Stimulated activated CD4-positive, alpha-beta T cell treated with anti-CD3 and anti-CD28 coated beads, Interleukin-2, amount 100 ng/mL, for 4 hours (primary cell): ENCODE measurements around the gene FRRS1L.

Experiments used
- DNase-seq: peaks from one replicate; pipeline ENCODE4 v3.0.0-alpha.2; 2020; ENCODE audit warnings: low read depth

FRRS1L gene, protein sequence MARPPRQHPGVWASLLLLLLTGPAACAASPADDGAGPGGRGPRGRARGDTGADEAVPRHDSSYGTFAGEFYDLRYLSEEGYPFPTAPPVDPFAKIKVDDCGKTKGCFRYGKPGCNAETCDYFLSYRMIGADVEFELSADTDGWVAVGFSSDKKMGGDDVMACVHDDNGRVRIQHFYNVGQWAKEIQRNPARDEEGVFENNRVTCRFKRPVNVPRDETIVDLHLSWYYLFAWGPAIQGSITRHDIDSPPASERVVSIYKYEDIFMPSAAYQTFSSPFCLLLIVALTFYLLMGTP

DNA sequence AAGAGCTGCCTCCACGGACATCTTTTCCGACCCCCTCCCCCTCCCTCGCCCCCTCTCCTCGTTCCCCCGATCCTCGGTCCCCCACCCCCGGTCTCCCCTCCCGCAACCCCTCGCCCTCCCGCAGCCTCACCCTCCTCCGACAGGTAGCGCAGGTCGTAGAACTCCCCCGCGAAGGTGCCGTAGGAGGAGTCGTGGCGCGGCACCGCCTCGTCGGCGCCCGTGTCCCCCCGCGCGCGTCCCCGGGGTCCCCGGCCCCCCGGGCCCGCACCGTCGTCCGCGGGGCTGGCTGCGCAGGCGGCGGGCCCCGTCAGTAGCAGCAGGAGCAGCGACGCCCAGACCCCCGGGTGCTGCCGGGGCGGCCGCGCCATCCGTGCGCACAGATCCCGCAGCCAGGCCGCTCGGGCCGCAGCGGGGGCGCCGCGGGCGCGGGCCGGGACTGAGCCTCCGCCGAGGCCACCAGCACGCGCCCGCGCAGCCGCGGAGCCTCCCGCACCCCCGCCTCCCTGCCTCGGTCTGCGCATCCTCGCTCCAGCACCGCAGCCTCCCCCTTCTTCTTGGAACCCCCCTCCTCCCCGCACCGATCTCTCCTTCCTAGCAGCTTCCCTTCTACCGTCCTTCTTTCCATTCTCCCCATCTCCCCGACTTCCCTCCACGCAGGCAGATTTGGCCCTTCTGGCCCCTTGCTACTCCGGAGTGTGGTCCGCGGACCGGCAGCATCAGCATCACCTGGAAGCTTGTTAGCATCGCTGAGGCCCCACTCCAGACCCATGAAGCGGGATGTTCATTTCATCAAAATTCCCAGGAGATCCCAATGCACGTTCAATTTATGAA is at the start of gene FRRS1L:
Gene FRRS1L, minus strand, starts transcription at position 479 of the 831 bp plus-strand sequence. Its CDS starts 111 bp downstream, at position 368.
- DNase-seq = no peak

DNA sequence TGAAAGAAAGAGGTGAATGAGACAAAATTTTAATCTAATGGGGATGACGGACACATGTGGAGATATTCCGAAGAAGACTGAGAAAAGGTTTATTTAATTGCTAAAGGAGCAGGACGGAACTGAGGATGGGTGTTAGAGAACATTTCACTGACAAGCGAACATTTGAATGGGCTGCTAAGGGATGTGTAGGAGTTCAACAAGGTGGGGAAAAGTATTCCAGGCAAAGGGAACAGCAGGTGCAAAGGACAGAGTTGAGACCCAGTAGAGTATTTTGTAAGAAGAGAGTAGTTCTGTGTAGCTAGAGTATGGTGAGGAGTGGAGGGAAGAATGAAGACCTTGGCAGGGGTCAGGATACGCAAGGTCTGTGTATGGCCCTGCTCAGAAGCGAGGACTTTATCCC is 47.4 kb upstream of the FRRS1L start:
- DNase-seq = no peak

DNA sequence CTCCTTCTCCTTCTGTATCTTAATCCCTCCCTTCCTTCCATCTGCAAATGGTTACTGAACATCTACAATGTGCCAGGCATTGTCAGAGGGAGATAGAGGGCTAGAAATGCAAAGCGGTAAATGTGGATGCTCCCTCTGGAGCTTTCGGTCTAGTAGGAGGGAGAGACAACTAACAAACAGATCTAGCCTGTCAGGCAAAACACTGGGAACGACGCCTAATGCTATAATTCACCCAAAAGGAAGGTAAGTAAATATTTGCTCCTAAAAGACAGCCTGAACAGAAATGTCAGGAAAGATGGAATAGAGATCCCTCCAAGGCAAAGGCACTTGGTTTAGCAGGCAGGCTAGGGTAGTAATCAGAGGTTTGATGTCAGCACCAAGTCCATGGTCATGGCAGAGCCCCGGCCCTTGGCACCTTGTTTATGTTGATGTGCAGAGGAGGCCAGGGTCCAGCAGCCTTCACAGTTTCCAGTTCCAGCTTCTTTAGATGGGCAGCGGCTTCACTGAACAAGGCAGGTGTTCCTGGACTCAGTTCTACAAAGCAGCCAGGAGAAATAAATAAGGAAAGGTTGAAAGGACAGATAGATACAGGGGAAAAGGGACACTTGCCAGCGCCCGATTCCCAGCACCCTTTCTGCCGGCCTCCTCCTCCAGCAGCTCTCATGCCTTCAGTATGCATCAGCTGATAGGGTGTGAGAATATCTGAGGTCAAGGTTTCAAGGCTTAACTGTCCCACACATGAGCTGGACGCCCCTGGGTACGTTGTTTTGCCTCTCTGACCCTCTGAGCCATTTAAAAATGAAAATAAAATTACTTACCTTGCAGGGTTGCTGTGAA is 46.5 kb upstream of the FRRS1L start:
- DNase-seq = no peak

DNA sequence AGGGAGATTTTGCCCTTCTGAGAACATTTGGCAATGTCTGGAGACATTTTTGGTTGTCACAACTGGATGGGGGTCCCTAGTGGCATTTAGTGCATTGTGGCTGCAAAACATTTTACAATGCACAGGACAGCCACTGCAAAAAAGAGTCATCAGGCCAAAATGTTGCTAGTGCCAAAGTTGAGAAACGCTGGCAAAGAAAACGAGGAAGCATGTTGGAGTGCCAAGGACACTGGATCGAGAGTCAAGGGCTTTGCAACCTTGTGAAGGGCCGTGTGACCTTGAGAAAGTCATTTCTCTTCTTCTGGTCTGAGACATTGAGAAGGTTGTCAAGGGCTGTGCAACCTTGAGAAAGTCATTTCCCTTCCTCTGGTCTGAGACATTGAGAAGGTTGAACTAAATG is 45.7 kb upstream of the FRRS1L start:
- DNase-seq = no peak

DNA sequence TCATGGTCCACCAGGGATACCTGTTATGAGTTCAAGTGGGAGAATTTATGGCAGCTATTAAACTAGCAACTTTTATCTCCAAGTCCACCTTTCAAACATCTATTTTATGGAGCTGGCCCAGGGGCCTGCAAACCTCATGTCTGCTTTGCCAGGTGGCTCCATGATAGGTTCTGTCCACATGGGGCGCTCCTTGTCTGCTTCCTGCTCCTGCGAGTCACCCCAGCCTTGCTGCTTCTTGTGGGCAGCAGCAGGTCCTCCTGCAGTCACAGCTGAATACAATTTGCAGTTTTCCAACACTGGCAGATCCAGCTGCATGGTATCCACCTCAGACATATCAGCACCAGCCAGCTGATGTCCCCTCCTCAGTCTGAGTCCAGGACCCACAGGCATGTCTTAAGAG is 39.6 kb upstream of the FRRS1L start:
- DNase-seq = no peak

DNA sequence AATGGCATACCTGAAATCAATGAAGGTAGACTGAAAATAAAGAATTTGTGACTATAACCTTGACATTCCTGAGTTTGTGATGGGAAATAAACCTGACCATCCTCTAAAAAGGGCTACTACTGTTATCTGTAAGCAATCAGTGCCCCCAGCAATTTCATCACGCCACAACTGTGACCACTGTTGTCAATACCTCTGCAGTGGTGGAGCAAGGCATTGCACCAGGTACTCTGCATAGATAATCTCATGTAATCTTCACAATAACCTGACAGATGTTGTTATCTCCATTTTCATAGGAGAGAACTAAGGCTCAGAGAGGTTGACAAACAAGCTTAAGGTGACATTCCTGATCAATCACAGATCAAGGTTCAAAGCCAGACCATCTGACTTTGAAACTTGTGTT is 38.5 kb upstream of the FRRS1L start:
- no peak for DNase-seq

DNA sequence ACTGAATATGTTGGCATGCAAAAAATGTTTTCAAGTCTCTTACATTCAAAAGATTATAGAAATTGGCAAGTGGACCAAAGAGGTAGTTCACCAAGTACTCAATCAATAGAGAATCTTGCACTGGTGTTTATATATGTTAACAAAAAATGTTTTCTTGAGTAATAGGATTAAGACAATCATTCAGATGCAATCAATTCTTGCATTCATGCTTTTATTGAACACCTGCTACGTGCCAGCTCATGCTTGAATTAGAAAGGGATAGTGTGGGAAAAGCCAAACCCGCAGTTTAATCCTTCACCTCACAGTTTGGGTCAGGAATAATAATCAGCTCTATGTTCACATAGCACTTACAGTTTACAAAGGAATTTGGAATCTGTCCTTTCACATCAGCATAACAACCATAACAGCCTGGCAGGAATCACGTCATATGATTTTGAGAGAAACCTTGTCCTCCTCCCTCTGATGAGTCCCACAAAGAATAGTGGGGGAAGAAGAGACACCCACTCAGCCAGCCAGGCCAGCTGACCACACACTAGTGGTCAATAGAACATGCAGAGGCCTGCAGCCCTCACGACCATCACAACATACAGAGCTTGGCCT is 36.8 kb upstream of the FRRS1L start:
- no peak for DNase-seq

DNA sequence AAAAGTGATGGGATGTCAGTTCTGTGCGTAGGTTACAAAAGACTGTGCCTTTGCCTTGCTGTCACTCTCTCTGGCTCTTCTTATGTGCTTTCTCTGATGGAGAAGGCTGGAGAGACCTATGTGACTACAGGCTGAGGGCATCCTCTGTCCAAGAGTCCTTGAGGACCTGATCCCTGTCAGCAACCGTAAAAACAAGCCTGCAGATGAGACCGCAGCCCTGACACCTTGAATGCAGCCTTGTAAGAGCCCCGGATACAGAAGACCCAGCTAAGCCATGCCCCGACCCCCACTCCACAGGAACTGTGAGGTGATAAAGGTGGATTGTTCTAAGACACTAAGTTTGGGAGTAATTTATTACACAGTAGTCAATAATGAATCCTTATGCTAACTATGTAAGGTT is 32.6 kb upstream of the FRRS1L start:
- DNase-seq = no peak

DNA sequence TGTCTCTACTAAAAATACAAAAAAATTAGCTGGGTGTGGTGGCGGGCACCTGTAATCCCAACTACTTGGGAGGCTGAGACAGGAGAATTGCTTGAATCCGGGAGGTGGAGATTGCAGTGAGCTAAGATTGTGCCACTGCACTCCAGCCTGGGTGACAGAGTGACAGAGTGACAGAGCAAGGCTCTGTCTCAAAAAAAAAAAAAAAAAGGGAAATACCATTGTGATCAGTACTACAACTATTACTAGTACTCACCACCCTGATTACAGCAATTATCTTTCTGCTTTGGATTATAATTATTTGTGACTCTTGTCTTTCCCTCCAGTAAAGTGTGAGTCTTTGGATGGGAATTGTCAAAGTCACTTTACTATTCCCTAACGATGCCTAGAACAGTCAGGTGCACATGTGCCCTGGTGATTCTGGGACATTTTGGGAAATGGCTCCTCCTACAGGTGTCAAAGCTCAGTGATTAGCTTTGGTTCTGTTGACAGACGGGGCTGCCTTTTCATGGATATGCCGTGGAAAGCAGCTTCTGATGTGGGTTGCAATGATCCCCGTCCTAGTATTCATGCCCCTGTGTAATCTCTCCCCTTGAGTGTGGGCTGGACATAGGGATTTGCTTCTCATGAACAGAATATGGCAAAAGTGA is 31.8 kb upstream of the FRRS1L start:
- no peak for DNase-seq

DNA sequence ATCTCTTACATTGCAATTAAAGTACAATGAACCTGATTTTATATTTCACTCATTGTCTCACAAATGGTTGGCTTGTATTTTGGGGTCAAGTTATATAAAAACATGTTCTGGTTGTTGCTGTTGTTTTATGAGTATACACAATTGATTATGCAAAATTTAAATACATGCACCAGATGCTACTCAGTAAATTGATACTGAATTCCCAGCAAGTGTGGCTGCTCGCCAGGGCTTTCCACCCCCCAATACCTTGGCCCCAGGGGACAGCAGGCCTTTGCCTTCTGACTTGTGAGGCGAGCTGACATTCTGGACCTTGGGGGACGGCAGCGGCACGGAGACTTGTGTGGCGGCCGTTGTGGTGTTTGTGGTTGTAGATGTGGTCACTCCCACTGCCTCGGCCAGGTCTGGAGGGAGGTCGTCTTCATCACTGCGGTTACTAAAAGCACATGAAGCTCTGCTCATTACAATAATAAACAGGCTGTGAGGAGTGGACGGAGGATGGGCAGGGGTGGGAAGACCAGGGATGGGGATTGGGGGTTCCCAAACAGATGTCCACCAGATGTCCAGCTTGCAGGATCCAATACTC is 27.0 kb upstream of the FRRS1L start:
- no peak for DNase-seq

DNA sequence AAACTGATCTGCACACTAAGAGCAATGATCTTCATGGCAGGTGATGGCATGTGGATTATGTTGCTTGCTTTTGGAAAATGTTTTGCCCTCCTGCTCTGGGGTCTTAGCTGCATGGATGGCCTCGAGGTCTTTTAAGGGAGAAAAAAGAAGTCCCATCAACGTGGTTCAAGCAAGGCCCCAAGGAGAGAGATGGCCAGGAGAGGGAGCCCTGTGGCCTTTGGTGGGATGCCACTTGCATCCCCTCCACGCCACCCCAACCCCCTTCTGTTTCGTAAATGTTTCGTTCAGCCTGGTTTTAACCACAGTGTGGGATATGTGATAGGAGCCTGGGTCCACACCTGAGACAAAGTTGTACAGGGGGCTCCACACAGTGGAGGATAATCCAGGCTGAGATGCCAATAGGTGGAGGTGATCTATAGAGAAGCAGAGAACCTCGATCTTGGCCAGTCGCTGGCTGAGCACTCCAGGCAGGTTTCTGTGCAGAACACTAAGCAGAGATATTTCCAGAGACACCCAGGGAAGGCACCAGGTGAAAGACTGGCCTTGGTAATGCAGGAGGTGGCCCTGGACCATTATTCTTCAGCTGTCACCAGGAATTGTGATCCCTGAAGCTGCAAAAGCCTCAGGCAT is 25.8 kb upstream of the FRRS1L start:
- no peak for DNase-seq

DNA sequence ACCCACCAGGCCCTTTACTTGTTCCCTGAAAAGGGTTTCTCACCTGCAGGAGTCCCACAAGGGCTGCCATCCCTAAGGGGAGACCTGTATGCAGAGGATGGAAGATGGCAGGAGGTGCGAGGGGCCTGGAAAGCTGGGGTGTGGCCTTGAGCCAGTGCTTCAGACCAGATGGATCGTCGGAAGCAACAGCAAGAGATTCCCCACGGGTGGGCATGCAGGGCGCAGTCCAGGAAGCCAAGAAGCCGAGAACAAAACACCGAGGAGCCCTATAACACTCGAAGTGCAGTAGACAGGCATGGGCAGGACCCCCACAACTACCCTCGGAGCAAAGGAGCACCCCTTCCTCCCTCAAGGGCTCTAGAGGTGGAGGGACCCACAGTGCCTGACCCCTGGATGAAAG is 24.7 kb upstream of the FRRS1L start:
- no peak for DNase-seq

DNA sequence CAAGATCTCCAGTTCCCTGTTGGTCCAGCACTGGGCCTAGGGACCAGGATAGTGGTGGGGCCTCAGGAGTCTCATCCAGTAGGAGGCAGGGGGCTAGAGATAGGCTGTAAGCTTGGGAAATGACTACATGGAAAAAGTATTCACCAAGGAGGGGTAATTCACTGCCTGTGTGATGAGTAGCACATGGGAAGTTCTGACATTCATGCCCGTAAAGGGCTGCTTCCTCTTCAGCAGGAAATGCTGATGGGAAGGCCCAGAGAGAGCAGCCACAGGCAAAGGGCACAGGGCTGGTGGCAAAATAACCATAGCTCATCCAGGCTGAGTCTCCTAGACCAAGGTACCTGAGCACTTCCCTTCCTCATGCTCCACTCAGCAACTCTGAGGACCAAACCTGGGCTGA is 23.1 kb upstream of the FRRS1L start:
- DNase-seq = no peak

DNA sequence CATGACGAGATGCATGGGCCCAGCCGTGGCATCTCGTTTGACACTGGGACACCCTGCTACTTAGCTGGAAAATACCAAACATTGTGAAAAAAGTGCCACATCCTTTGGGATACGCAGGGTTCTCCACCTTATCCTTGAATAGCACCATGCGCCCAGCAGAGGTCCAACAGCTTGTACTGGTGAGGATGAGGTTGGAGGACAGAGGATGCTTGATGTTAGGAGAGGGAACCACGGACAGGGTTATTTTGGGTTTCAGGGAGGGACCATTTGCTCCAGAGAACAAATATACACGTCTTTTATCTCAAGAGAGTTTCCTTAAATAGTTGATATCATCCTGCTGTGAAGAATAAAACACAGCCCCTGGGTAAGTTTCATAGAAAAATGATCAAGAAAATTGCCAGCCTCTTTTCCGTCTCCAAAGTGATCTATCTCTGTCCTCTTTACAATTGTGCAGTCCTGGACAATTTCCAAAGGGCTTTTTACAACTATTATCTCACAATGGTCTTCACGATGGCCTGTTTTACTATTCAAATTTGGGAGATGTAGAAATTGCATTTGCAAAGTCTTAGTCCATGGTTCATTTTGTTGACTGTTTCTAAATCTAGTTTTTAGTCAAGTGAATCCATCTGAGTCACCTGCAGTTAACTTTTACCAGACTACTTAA is 19.9 kb upstream of the FRRS1L start:
- DNase-seq = no peak

DNA sequence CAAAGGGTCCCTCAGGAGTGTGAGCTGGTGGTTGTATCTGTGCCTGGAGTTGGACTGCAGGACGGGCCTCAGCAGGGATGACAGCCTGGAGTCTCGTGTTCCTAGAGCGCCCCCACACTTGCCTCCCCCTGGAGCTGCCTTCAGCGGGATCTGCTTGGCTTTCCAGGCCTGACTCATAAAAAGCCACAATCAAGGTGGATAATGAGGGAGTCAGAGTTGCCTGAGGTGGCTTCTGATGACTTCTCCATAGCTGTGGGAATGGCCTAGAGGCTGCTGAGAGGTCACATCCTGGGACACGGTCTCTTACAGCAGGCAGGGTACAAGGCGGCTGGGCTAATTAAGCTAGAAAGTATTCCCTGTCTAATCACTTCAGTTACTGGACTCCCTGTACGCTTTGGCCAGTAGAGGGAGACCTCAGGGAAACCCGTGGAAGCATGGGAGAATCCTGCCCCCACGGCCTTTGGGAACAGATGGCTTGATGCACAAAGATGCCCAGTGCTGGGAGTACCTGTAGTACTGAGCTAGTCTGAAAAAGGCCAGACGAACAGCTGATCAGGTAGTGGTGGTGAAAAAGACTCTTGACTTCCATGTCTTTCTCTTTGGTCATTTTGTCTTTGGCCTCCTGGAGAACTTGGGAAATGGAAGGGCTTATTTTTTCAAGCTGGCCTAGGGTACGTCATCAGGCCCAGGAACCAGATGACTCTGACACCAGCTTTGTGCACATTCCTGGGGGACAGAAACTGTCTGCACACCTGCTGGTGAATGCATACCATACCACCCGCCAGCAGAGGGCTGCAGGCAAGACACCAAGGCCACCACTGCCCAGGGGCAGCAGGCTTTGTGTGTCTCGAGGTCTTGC is 16.1 kb upstream of the FRRS1L start:
- DNase-seq = no peak

DNA sequence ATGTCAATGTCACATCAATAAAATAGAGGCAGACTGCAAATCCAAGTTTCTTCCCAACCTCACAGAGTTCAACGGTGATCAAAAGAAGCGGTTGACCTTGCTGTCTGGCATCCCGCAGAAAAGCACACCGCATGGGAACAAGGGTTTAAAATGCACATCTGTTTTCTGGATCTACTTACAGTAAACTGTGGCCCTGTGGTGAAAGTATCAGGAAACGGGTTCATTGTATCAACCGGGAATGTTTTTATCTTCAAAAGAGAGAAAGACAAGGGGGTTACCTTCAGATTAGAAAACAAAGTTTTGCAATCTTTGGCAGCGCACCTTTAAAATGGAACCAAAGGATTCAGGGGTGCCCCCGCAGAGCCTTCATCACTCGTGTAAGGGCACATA is 15.5 kb upstream of the FRRS1L start:
- no peak for DNase-seq

DNA sequence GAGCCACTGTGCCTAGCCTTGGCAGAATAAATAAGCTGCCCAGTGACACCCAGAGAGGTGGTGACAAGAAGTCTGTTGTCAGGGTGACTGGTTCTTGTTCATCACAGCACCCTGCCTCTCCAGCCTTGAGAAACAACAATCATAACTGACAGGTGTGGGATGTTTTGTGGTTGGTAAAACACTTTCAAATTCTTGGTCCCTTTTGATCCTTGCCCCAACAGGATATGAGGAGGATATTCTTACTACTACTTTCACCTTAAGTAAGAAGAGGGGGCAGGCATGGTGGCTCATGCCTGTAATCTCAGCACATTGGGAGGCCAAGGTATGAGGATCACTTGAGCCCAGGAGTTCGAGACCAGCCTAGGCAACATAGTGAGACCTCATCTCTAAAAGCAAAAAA is 14.2 kb upstream of the FRRS1L start:
- no peak for DNase-seq

DNA sequence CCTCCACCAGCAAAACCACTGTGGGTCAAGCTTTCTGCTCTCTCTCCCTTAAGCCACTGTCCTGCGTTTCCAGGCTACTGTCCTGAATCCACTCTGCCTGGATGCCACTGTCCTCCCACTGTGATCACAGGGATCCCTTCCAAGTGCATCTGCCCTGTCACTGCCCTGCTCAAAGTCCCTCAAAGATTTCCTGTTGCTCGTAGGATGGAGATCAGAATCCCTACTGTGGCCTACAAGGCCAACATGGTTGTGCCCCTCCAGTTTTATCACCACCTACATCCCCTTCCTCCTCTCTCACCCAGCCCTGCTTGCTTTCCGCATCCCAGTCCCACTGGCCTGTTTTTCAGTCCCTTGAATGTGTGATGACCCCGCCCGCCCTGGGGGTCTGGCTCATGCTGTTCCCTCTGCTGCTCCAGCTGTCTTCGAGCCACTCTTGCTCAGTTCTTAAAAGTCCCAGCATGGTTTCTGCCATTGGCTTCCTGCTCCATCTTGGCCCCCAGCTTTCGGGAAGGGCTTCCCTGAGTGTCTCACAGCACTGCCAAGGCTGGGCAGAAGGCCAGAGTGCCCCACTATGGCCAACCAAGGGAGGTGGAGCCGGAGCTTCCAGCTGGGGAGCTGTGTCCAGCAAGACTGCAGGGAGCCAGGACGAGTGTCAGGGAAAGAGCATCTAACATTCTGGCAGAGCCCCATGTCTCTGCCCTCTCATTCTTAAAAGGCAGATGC is 12.9 kb upstream of the FRRS1L start:
- no peak for DNase-seq

DNA sequence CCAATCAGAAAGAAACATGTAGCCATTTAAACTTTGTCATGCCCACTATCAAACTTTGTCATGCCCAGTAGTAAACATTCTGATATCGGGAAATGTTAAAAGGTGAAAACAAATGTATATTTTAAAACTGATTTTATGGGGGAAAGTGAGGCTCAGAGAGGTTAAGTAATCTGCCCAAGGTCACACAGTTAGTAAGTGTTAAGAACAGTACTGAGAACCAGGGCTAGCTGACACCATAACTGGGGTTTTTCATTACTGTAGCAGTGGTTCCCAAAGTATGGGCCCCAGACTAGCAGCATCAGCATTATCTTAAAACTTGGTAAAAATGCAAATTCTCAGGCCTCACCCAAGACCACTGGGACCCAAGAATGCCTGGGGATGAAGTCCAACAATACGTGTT is 9.9 kb upstream of the FRRS1L start:
- no peak for DNase-seq
